Measurements from ENCODE around the gene PRSS22. TPM values are rescaled to one million over a fixed set of nuclear protein-coding genes. Genes with fewer than 3 reads are reported as not detected.

PRSS22 gene
- total and polyA plus RNA-seq, 10 of the 15 experiments (the other 5 are each of a cell fraction or from before 2014, with no cell fraction given), result not detected

- no peak for TF ChIP-seq BCL3 (IDR thresholded peaks at IDR 0.05; ENCODE audit: borderline replicate concordance, insufficient read depth, low read depth, low read length, poor library complexity, severe bottlenecking)
- TF ChIP-seq RBBP5 (conservative IDR thresholded peaks at IDR 0.05), result no peak
- no peak for TF ChIP-seq HCFC1 (IDR thresholded peaks at IDR 0.05; ENCODE audit: low read length)
- TF ChIP-seq SMAD1 (IDR thresholded peaks at IDR 0.05; ENCODE audit: low read depth, partially characterized antibody), result no peak
Observed at GRCh38 chr16:2834968-2835367, 23.0 kb downstream of the PRSS22 start (continued).

GRCh38 chr16:2833776-2834175, 24.2 kb downstream of the PRSS22 start:
- TF ChIP-seq ZNF592 (IDR thresholded peaks at IDR 0.05) (no peak), ATF3 (IDR thresholded peaks at IDR 0.05; ENCODE audit: borderline replicate concordance, extremely low read depth, low read depth, low read length) (no peak), TARDBP (IDR thresholded peaks at IDR 0.05; ENCODE audit: borderline replicate concordance) (no peak), ZNF24 (IDR thresholded peaks at IDR 0.05) (no peak), BHLHE40 (IDR thresholded peaks at IDR 0.05; ENCODE audit: borderline replicate concordance in 1 of 2, low read depth in 2 of 2, low read length in 1 of 2) (no peak), NFIC (IDR thresholded peaks at IDR 0.05; ENCODE audit: low read depth, low read length) (no peak), STAT1 (conservative IDR thresholded peaks at IDR 0.05) (no peak), BCL3 (IDR thresholded peaks at IDR 0.05; ENCODE audit: borderline replicate concordance, insufficient read depth, low read depth, low read length, poor library complexity, severe bottlenecking) (no peak), RUNX3 (IDR thresholded peaks at IDR 0.05; ENCODE audit: low read length) (no peak)
- no peak overlapping the region for H2AFZ ChIP-seq (ENCODE audit: control insufficient read depth, low read depth, low read length)
- H3K27me3 ChIP-seq (replicated peaks in 1 of 2; ENCODE audit: control insufficient read depth in 2 of 2, insufficient read depth in 2 of 2, low read length in 1 of 2), result no peaks in the 10 kb centered on the region
- BruUV-seq (replicated peaks), result no TSS peak
- FAIRE-seq (no peak), DNase-seq (ENCODE audit: low read depth, low spot score) (no peak), ATAC-seq (no peak)
- no peaks in the 10 kb centered on the region for H4K20me1 ChIP-seq (ENCODE audit: control insufficient read depth, insufficient read depth)
- no peak overlapping the region for H3K4me3 ChIP-seq
- H3K36me3 ChIP-seq (ENCODE audit: control insufficient read depth in 2 of 2, insufficient read depth in 2 of 2, low read length in 1 of 2), result no peaks in the 10 kb centered on the region
- in situ Hi-C loops (cut with MboI), result no loop called here
- intact Hi-C loops (cut with micrococcal nuclease; ENCODE audit: unreplicated experiment), result no loop called here
- H3K9me3 ChIP-seq (replicated peaks; ENCODE audit: control insufficient read depth, insufficient read depth, low read length), result no peaks in the 10 kb centered on the region
- H3K4me2 ChIP-seq (ENCODE audit: control insufficient read depth, insufficient read depth), result no peak overlapping the region
- WGBS (ENCODE audit: insufficient coverage, insufficient replicate concordance, low lambda C conversion rate, missing lambda C conversion rate), result 34% methylated on average over 7 of the region's 7 CpGs
- RAD21 ChIA-PET (ENCODE audit: unreplicated experiment), result no interaction called here
- SMC1A ChIA-PET (ENCODE audit: uncharacterized antibody, unreplicated experiment), result no interaction called here
- no peak overlapping the region for H3K9ac ChIP-seq (ENCODE audit: control insufficient read depth, insufficient read depth, low read length)
- POLR2A ChIA-PET, result no interaction called here
- peaks cover 4% of the 10 kb centered on the region; the same call in 1 of the 2 replicates for H3K4me1 ChIP-seq (ENCODE audit: control insufficient read depth, insufficient read depth, low read length)
- CTCF ChIA-PET, result no interaction called here
- no peak overlapping the region for H3K27ac ChIP-seq (ENCODE audit: control insufficient read depth, insufficient read depth)
- H3K79me2 ChIP-seq (ENCODE audit: control insufficient read depth, insufficient read depth, low read length), result no peaks in the 10 kb centered on the region

All from GM12878 (cell line).